Measurements from ENCODE around the gene KAZN. TPM values are rescaled to one million over a fixed set of nuclear protein-coding genes. Genes with fewer than 3 reads are reported as not detected.

The KAZN gene
- total and polyA plus RNA-seq, 2 donors = 7.2 to 8.4 TPM

GRCh38 chr1:14970115-14970798, 371.8 kb downstream of the KAZN start:
- Histone ChIP-seq H3K27ac (ENCODE audit: low read depth) (no peak overlapping the region), H3K36me3 (ENCODE audit: insufficient read depth) (no peaks in the 10 kb centered on the region), H3K4me1 (ENCODE audit: insufficient read depth) (no peaks in the 10 kb centered on the region), H3K4me3 (ENCODE audit: low read depth, low read length) (no peak overlapping the region)
- WGBS = 62% methylated on average over 16 of the region's 16 CpGs
- no peak for DNase-seq (ENCODE audit: extremely low spot score)

- no peaks in the 10 kb centered on the region for H3K36me3 ChIP-seq (ENCODE audit: insufficient read depth)
- WGBS = 84% methylated on average over 5 of the region's 5 CpGs
- DNase-seq (ENCODE audit: extremely low spot score) = no peak
- H3K4me1 ChIP-seq (ENCODE audit: insufficient read depth) = no peaks in the 10 kb centered on the region
- no peak overlapping the region for H3K27ac ChIP-seq (ENCODE audit: low read depth)
- H3K4me3 ChIP-seq (ENCODE audit: low read depth, low read length) = no peak overlapping the region
Observed at GRCh38 chr1:14970799-14971141, 372.3 kb downstream of the KAZN start.

GRCh38 chr1:14971221-14971620, 372.7 kb downstream of the KAZN start:
- Histone ChIP-seq H3K36me3 (ENCODE audit: insufficient read depth) (no peaks in the 10 kb centered on the region), H3K27ac (ENCODE audit: low read depth) (no peak overlapping the region), H3K4me1 (ENCODE audit: insufficient read depth) (no peaks in the 10 kb centered on the region), H3K4me3 (ENCODE audit: low read depth, low read length) (no peak overlapping the region)
- 87% methylated on average over 10 of the region's 12 CpGs for WGBS
- no peak for DNase-seq (ENCODE audit: extremely low spot score)

GRCh38 chr1:14972107-14972506, 373.6 kb downstream of the KAZN start:
- WGBS = 66% methylated on average over 7 of the region's 7 CpGs
- Histone ChIP-seq H3K27ac (ENCODE audit: low read depth) (no peak overlapping the region), H3K36me3 (ENCODE audit: insufficient read depth) (no peaks in the 10 kb centered on the region), H3K4me1 (ENCODE audit: insufficient read depth) (no peaks in the 10 kb centered on the region), H3K4me3 (ENCODE audit: low read depth, low read length) (no peak overlapping the region)
- DNase-seq (ENCODE audit: extremely low spot score) = no peak

GRCh38 chr1:14973773-14974172, 375.3 kb downstream of the KAZN start:
- 77% methylated on average over 5 of the region's 5 CpGs for WGBS
- Histone ChIP-seq H3K4me3 (ENCODE audit: low read depth, low read length) (no peak overlapping the region), H3K36me3 (ENCODE audit: insufficient read depth) (no peaks in the 10 kb centered on the region), H3K4me1 (ENCODE audit: insufficient read depth) (no peaks in the 10 kb centered on the region), H3K27ac (ENCODE audit: low read depth) (no peak overlapping the region)
- no peak for DNase-seq (ENCODE audit: extremely low spot score)

- no peaks in the 10 kb centered on the region for H3K36me3 ChIP-seq (ENCODE audit: insufficient read depth)
- no peak overlapping the region for H3K27ac ChIP-seq (ENCODE audit: low read depth)
- 33% methylated on average over 2 of the region's 2 CpGs for WGBS
Observed at GRCh38 chr1:14974361-14974760, 375.9 kb downstream of the KAZN start.

GRCh38 chr1:14975119-14975518, 376.6 kb downstream of the KAZN start:
- 60% methylated on average over 4 of the region's 4 CpGs for WGBS
- Histone ChIP-seq H3K36me3 (ENCODE audit: insufficient read depth) (no peaks in the 10 kb centered on the region), H3K27ac (ENCODE audit: low read depth) (no peak overlapping the region), H3K4me1 (ENCODE audit: insufficient read depth) (no peaks in the 10 kb centered on the region), H3K4me3 (ENCODE audit: low read depth, low read length) (no peak overlapping the region)
- no peak for DNase-seq (ENCODE audit: extremely low spot score)

More at GRCh38 chr1:14974361-14974760, 375.9 kb downstream of the KAZN start:
- no peak for DNase-seq (ENCODE audit: extremely low spot score)
- no peaks in the 10 kb centered on the region for H3K4me1 ChIP-seq (ENCODE audit: insufficient read depth)
- no peak overlapping the region for H3K4me3 ChIP-seq (ENCODE audit: low read depth, low read length)

- Histone ChIP-seq H3K4me1 (ENCODE audit: insufficient read depth) (no peaks in the 10 kb centered on the region), H3K4me3 (ENCODE audit: low read depth, low read length) (no peak overlapping the region), H3K27ac (ENCODE audit: low read depth) (no peak overlapping the region), H3K36me3 (ENCODE audit: insufficient read depth) (no peaks in the 10 kb centered on the region)
- no peak for DNase-seq (ENCODE audit: extremely low spot score)
- 89% methylated on average over 13 of the region's 13 CpGs for WGBS
Observed at GRCh38 chr1:14976256-14976655, 377.8 kb downstream of the KAZN start.

- no peaks in the 10 kb centered on the region for H3K36me3 ChIP-seq (ENCODE audit: insufficient read depth)
- no peak for DNase-seq (ENCODE audit: extremely low spot score)
- H3K4me1 ChIP-seq (ENCODE audit: insufficient read depth) = no peaks in the 10 kb centered on the region
- H3K27ac ChIP-seq (ENCODE audit: low read depth) = no peak overlapping the region
- 89% methylated on average over 15 of the region's 15 CpGs for WGBS
- no peak overlapping the region for H3K4me3 ChIP-seq (ENCODE audit: low read depth, low read length)
Observed at GRCh38 chr1:14977338-14977931, 378.9 kb downstream of the KAZN start.

GRCh38 chr1:14980621-14981218, 382.2 kb downstream of the KAZN start:
- 51% methylated on average over 17 of the region's 17 CpGs for WGBS
- H3K27ac ChIP-seq (ENCODE audit: low read depth) = no peak overlapping the region
- no peak for DNase-seq (ENCODE audit: extremely low spot score)

GRCh38 chr1:14982029-14982428, 383.5 kb downstream of the KAZN start:
- no peak overlapping the region for H3K4me3 ChIP-seq (ENCODE audit: low read depth, low read length)
- H3K4me1 ChIP-seq (ENCODE audit: insufficient read depth) = no peaks in the 10 kb centered on the region
- DNase-seq (ENCODE audit: extremely low spot score) = no peak
- H3K36me3 ChIP-seq (ENCODE audit: insufficient read depth) = no peaks in the 10 kb centered on the region
- 95% methylated on average over 14 of the region's 14 CpGs for WGBS
- H3K27ac ChIP-seq (ENCODE audit: low read depth) = no peak overlapping the region

More at GRCh38 chr1:14980621-14981218, 382.2 kb downstream of the KAZN start:
- Histone ChIP-seq H3K4me1 (ENCODE audit: insufficient read depth) (no peaks in the 10 kb centered on the region), H3K36me3 (ENCODE audit: insufficient read depth) (no peaks in the 10 kb centered on the region), H3K4me3 (ENCODE audit: low read depth, low read length) (no peak overlapping the region)

- DNase-seq (ENCODE audit: extremely low spot score) = no peak
- Histone ChIP-seq H3K4me3 (ENCODE audit: low read depth, low read length) (no peak overlapping the region), H3K36me3 (ENCODE audit: insufficient read depth) (no peaks in the 10 kb centered on the region), H3K4me1 (ENCODE audit: insufficient read depth) (no peaks in the 10 kb centered on the region), H3K27ac (ENCODE audit: low read depth) (no peak overlapping the region)
- WGBS = 89% methylated on average over 13 of the region's 13 CpGs
Observed at GRCh38 chr1:14983277-14983676, 384.8 kb downstream of the KAZN start.

- DNase-seq (ENCODE audit: extremely low spot score) = no peak
- no peaks in the 10 kb centered on the region for H3K36me3 ChIP-seq (ENCODE audit: insufficient read depth)
- no peaks in the 10 kb centered on the region for H3K4me1 ChIP-seq (ENCODE audit: insufficient read depth)
- H3K27ac ChIP-seq (ENCODE audit: low read depth) = no peak overlapping the region
- WGBS = 89% methylated on average over 8 of the region's 8 CpGs
- no peak overlapping the region for H3K4me3 ChIP-seq (ENCODE audit: low read depth, low read length)
Observed at GRCh38 chr1:14986168-14986567, 387.7 kb downstream of the KAZN start.

- H3K4me1 ChIP-seq (ENCODE audit: insufficient read depth) = no peaks in the 10 kb centered on the region
- 35% methylated on average over 16 of the region's 16 CpGs for WGBS
- no peak overlapping the region for H3K4me3 ChIP-seq (ENCODE audit: low read depth, low read length)
- H3K27ac ChIP-seq (ENCODE audit: low read depth) = no peak overlapping the region
- no peak for DNase-seq (ENCODE audit: extremely low spot score)
- H3K36me3 ChIP-seq (ENCODE audit: insufficient read depth) = no peaks in the 10 kb centered on the region
Observed at GRCh38 chr1:14987829-14988603, 389.5 kb downstream of the KAZN start.
